HG02885 (cell line): ENCODE measurements around the gene SNX19.
A peak's percentile ranks its signal among the peaks of the same experiment; 100 is the strongest.
"Not testable (repeated sequence)": the region's sequence is repeated elsewhere in the genome, so short reads cannot be mapped to it uniquely, and the experiment has no call there.

Experiments used
- ATAC-seq: cut with Tn5 transposase; IDR thresholded peaks from one replicate; pipeline ENCODE4 v1.9.1; 2021; ENCODE audit warnings: mild to moderate bottlenecking; ENCODE audit not compliant: unreplicated experiment, poor library complexity

SNX19 gene

GRCh38 chr11:130916238-130916855 lies at the start of gene SNX19:
TSS of gene SNX19 (minus strand) at chr11:130916479. CDS start at chr11:130915939, 540 bp downstream.
- ATAC-seq = peak; percentile 100

GRCh38 chr11:130964058-130964792 lies 47.9 kb upstream of the SNX19 start:
- ATAC-seq = no peak

GRCh38 chr11:130947889-130948288 lies 31.6 kb upstream of the SNX19 start:
- no peak for ATAC-seq

- no peak for ATAC-seq
These were observed 31.2 kb upstream of the SNX19 start for GRCh38 chr11:130947481-130947880.

GRCh38 chr11:130947058-130947457 lies 30.8 kb upstream of the SNX19 start:
- no peak for ATAC-seq

- ATAC-seq = no peak
These were observed 29.6 kb upstream of the SNX19 start for GRCh38 chr11:130945896-130946295.

- no peak for ATAC-seq
These were observed 24.4 kb upstream of the SNX19 start for GRCh38 chr11:130940706-130941105.

- ATAC-seq = no peak
These were observed 20.8 kb upstream of the SNX19 start for GRCh38 chr11:130937051-130937450.

GRCh38 chr11:130932086-130932712 lies 15.9 kb upstream of the SNX19 start:
- ATAC-seq = no peak

GRCh38 chr11:130924750-130925149 lies 8.5 kb upstream of the SNX19 start:
- no peak for ATAC-seq

GRCh38 chr11:130920612-130921011 lies 4.3 kb upstream of the SNX19 start:
- not testable (repeated sequence) for ATAC-seq

GRCh38 chr11:130918081-130918480 lies 1.8 kb upstream of the SNX19 start:
- no peak for ATAC-seq

GRCh38 chr11:130916910-130917309 lies 631 bp upstream of the SNX19 start:
- no peak for ATAC-seq

GRCh38 chr11:130915603-130916237 lies 559 bp downstream of the SNX19 start:
- ATAC-seq = peak; percentile 1

- no peak for ATAC-seq
These were observed 3.0 kb downstream of the SNX19 start for GRCh38 chr11:130913268-130913667.

GRCh38 chr11:130912552-130912951 lies 3.7 kb downstream of the SNX19 start:
- no peak for ATAC-seq

- no peak for ATAC-seq
These were observed 5.0 kb downstream of the SNX19 start for GRCh38 chr11:130911306-130911705.

GRCh38 chr11:130909650-130910049 lies 6.6 kb downstream of the SNX19 start:
- no peak for ATAC-seq

- no peak for ATAC-seq
These were observed 7.3 kb downstream of the SNX19 start for GRCh38 chr11:130908770-130909625.

GRCh38 chr11:130908061-130908460 lies 8.2 kb downstream of the SNX19 start:
- ATAC-seq = no peak
